Measurements from ENCODE around the gene FAR1.
A peak's percentile ranks its signal among the peaks of the same experiment; 100 is the strongest.

FAR1 gene

GRCh38 chr11:13663631-13664071 is 4.8 kb upstream of the FAR1 start:
- H3K27ac ChIP-seq, result no peak overlapping the region
- TF ChIP-seq CTCF (conservative IDR thresholded peaks at IDR 0.05), result no peak

GRCh38 chr11:13664351-13664750 is 4.1 kb upstream of the FAR1 start:
- no peak overlapping the region for H3K27ac ChIP-seq
- TF ChIP-seq CTCF (conservative IDR thresholded peaks at IDR 0.05), result no peak
- TF ChIP-seq ZFX (IDR thresholded peaks at IDR 0.05), result no peak

- no peak overlapping the region for H3K27ac ChIP-seq
- no peak for TF ChIP-seq CTCF (conservative IDR thresholded peaks at IDR 0.05)
- no peak for TF ChIP-seq ZFX (IDR thresholded peaks at IDR 0.05)
Observed at GRCh38 chr11:13666708-13667107, 1.8 kb upstream of the FAR1 start.

GRCh38 chr11:13667245-13667644 is 1.2 kb upstream of the FAR1 start:
- no peak for TF ChIP-seq CTCF (conservative IDR thresholded peaks at IDR 0.05)
- no peak for TF ChIP-seq ZFX (IDR thresholded peaks at IDR 0.05)
- H3K27ac ChIP-seq, result no peak overlapping the region

GRCh38 chr11:13667795-13668101 is 720 bp upstream of the FAR1 start:
- H3K27ac ChIP-seq, result peak overlapping the region; percentile 81
- no peak for TF ChIP-seq CTCF (conservative IDR thresholded peaks at IDR 0.05)
- TF ChIP-seq ZFX (IDR thresholded peaks at IDR 0.05), result no peak

- TF ChIP-seq CTCF (conservative IDR thresholded peaks at IDR 0.05) (no peak), ZFX (IDR thresholded peaks at IDR 0.05) (peak; percentile 98)
- peak overlapping the region; percentile 81 for H3K27ac ChIP-seq
Observed at GRCh38 chr11:13668957-13669521, 571 bp downstream of the FAR1 start.

- H3K27ac ChIP-seq, result peak overlapping the region; percentile 81
- TF ChIP-seq ZFX (IDR thresholded peaks at IDR 0.05), result no peak
- TF ChIP-seq CTCF (conservative IDR thresholded peaks at IDR 0.05), result no peak
Observed at GRCh38 chr11:13669544-13670488, 1.3 kb downstream of the FAR1 start.
